Uterus (tissue), 4 donors: ENCODE measurements around the gene RASGRF1. TPM values are rescaled to one million over a fixed set of nuclear protein-coding genes. Genes with fewer than 3 reads are reported as not detected.

Experiments
- DNase-seq, 2 donors: peaks; one replicate each; pipeline ENCODE4 v3.0.0-alpha.2; 2019 to 2020
- H3K27ac ChIP-seq, 2 donors: fragments of 200-600 bp; sonication (generic); 1 replicate in 1 of 2; 2 replicates in 1 of 2; pipeline ENCODE4 v1.5.1; 2016 to 2018
- H3K27me3 ChIP-seq, 2 donors: fragments of 200-600 bp; sonication (generic); one replicate each; pipeline ENCODE4 v1.5.1; 2018 to 2019; ENCODE audit warnings: control low read depth in 1 of 2
- H3K36me3 ChIP-seq, 2 donors: fragments of 200-600 bp; sonication (generic); one replicate each; pipeline ENCODE4 v1.5.1; 2019; ENCODE audit warnings: control low read depth in 1 of 2
- H3K4me1 ChIP-seq, 2 donors: fragments of 200-600 bp; sonication (generic); one replicate each; pipeline ENCODE4 v1.5.1; 2018 to 2019; ENCODE audit warnings: control low read depth in 1 of 2
- H3K4me3 ChIP-seq, 2 donors: fragments of 200-600 bp; sonication (generic); 1 replicate in 1 of 2; 2 replicates in 1 of 2; pipeline ENCODE4 v1.5.1; 2018 to 2019; ENCODE audit warnings: mild to moderate bottlenecking in 1 of 2
- H3K9me3 ChIP-seq, 2 donors: fragments of 200-600 bp; sonication (generic); one replicate each; pipeline ENCODE4 v1.5.1; 2019; ENCODE audit warnings: control low read depth in 1 of 2
- POLR2A ChIP-seq, 2 donors: fragments of 450-650 bp; IDR thresholded peaks; one replicate each; pipeline ENCODE4 v1.6.1; 2016; ENCODE audit warnings: antibody characterized with exemption in 2 of 2, mild to moderate bottlenecking in 1 of 2, moderate library complexity in 1 of 2
- intact Hi-C: fragments of 100-400 bp; cut with DNase I; formaldehyde crosslinking; loops from one replicate; pipeline ENCODE4 v1.15.1; 2023; ENCODE audit warnings: low total_unique reads
- total RNA-seq, 4 donors: library from RNA; depleted of rRNA in 3 of 4; stranded (reverse); fragments of >200 nt in 3 of 4; gene quantifications; one replicate each; pipeline versions ENCODE4 v1.1.0 to v1.2.4, GENCODE V29; 2014 to 2023
- TF ChIP-seq, protein P1 (sequence below), 4 experiments: fragments of 200-600 bp in 2 of 4; fragments of 450-650 bp in 2 of 4; sonication (generic) in 2 of 4; IDR thresholded peaks; one replicate each; pipeline ENCODE4 v1.5.1; 2016 to 2019; ENCODE audit warnings: antibody characterized with exemption in 4 of 4, mild to moderate bottlenecking in 2 of 4, moderate library complexity in 1 of 4
- donor health status: DM: yes; HTN: yes; CAD: no.

Gene RASGRF1
- total RNA-seq, 4 donors from 2014 or later, result 0.21 to 3.4 (median 1.8) TPM; not detected in 1

DNA sequence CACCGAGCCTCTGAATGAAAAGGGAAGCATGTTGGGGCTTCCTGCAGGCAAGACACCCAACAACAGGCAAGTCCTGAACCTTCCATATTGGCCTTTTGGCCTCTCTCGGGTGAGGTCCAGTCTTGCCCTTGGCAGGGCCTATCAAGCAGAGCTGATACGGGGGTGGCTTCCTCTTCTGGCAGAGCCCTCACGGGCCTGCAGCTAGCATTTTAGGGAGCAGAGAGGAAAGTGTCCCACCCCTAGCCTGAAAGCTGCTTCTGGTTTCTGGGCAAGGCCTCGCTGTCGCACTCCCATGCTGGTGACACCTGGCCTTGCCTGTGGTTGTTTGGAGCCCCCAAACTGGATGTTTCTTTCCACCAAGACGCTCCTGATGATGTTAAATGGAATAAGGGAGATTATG, 113.9 kb downstream of the RASGRF1 start:
- intact Hi-C loops, result no loop called here
- Histone ChIP-seq H3K4me3 (no peak overlapping the region), H3K36me3 (no peaks in the 10 kb centered on the region), H3K27me3 (no peaks in the 10 kb centered on the region), H3K27ac (no peak overlapping the region), H3K4me1 (no peaks in the 10 kb centered on the region), H3K9me3 (no peaks in the 10 kb centered on the region)
- no peak for DNase-seq
- TF ChIP-seq, protein P1, sequence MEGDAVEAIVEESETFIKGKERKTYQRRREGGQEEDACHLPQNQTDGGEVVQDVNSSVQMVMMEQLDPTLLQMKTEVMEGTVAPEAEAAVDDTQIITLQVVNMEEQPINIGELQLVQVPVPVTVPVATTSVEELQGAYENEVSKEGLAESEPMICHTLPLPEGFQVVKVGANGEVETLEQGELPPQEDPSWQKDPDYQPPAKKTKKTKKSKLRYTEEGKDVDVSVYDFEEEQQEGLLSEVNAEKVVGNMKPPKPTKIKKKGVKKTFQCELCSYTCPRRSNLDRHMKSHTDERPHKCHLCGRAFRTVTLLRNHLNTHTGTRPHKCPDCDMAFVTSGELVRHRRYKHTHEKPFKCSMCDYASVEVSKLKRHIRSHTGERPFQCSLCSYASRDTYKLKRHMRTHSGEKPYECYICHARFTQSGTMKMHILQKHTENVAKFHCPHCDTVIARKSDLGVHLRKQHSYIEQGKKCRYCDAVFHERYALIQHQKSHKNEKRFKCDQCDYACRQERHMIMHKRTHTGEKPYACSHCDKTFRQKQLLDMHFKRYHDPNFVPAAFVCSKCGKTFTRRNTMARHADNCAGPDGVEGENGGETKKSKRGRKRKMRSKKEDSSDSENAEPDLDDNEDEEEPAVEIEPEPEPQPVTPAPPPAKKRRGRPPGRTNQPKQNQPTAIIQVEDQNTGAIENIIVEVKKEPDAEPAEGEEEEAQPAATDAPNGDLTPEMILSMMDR (IDR thresholded peaks at IDR 0.05), result no peak
- TF ChIP-seq POLR2A (IDR thresholded peaks at IDR 0.05), result no peak

DNA sequence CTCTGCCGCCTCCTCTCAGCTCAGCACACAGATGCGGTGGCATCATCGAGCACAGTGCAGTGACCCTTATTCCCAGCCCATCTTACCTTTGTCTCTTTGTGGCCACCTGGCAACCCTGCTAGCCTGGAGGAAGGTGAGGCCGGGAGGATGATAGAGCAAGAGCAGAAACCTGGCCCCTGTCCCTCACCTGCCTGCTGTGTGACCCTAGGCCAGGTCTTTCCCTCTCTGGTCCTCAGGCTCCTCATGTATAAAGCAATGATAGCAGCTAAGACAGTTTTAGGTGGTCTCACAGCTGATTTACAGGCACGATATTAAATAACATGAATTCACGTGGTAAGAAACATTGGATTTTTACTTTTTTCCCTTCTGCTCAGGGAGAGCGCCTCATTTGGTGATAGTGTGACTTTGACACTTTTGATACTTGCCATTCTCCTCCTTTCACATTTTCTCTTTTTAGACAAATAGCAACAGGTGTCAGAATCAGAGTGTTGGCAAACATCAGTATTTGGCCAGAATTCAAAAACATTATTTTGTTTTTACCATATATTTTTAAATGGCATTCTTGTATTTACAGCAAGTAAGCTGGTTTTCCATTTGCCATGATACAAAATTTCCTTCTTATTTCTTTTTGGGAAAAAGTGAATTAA, 116.2 kb downstream of the RASGRF1 start:
- intact Hi-C loops, result no loop called here

DNA sequence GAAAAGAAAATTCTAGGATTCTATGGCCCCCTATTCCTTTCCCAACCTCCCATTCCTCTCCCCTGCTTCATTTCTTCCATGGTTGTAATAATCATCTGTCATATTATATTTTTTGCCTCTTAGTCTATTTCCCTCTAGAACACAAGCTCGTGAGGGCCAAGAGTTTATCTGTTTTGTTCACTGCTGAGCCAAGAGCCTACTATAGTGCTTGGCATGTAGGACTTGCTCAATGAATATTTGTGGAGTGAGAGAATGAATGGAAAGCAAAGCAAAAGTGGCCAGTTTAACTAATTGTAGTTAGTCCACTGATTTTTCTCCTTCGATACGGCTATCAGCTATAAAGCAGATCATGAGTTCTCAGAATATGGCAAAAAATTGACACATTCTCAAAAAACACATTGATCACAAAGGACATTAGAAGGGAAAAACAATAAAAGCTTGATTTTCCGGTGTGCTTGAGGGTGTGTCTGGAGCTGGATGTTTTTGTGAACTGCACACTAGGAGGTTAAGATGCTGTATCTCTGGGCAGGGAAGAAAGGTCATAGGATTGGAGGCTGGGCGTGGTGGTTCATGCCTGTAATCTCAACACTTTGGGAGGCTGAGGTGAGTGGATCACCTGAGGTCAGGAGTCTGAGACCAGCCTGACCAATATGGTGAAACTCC, 120.8 kb downstream of the RASGRF1 start:
- intact Hi-C loops, result no loop called here
- Histone ChIP-seq H3K27me3 (no peaks in the 10 kb centered on the region), H3K27ac (no peak overlapping the region), H3K4me3 (no peak overlapping the region), H3K4me1 (no peaks in the 10 kb centered on the region), H3K9me3 (no peaks in the 10 kb centered on the region), H3K36me3 (no peaks in the 10 kb centered on the region)
- no peak for DNase-seq
- no peak for TF ChIP-seq POLR2A (IDR thresholded peaks at IDR 0.05)
- TF ChIP-seq, protein P1 (IDR thresholded peaks at IDR 0.05), result no peak

More for the DNA sequence above, 116.2 kb downstream of the RASGRF1 start:
- H3K36me3 ChIP-seq, result no peaks in the 10 kb centered on the region
- no peak overlapping the region for H3K27ac ChIP-seq
- H3K27me3 ChIP-seq, result no peaks in the 10 kb centered on the region
- H3K4me1 ChIP-seq, result no peaks in the 10 kb centered on the region
- DNase-seq, result no peak
- TF ChIP-seq, protein P1 (IDR thresholded peaks at IDR 0.05), result no peak
- TF ChIP-seq POLR2A (IDR thresholded peaks at IDR 0.05), result no peak
- H3K9me3 ChIP-seq, result no peaks in the 10 kb centered on the region
- H3K4me3 ChIP-seq, result no peak overlapping the region

DNA sequence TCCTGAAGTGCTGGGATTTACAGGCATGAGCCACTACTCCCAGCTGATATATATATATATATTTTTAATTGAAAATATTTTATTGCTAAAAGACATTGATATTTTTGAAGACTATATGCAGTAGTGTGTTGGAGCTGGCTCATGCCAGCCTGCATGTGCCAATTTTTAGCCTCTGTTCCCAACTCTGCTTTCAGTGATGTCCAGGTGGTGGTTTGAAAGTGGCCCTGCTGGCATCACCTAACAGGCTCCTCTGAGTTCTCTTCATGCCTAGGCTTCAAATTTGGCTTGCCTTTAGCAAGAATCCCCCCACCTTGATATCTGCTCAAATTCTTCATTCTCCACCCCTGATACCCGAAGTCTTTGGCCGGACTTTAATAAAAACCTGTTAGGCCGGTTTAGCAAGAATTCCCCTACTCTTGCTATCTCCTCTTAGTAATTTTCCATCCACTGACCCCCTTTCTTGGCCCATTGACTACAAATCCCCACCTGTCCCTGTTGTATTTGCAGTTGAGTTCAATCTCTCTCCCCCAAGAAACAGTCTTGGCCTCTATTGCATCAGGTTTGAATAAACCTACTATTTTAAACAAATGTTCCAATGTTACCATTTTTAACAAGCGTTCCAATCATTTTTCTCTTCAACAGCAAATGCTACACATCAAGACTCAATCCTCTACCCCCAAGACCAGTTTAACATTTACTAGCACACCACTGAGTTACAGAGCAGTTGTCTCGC, 121.9 kb downstream of the RASGRF1 start:
- Histone ChIP-seq H3K36me3 (no peaks in the 10 kb centered on the region), H3K4me1 (no peaks in the 10 kb centered on the region), H3K4me3 (no peak overlapping the region), H3K27me3 (no peaks in the 10 kb centered on the region), H3K27ac (no peak overlapping the region), H3K9me3 (no peaks in the 10 kb centered on the region)
- no peak for DNase-seq
- TF ChIP-seq, protein P1 (IDR thresholded peaks at IDR 0.05), result no peak
- intact Hi-C loops, result no loop called here

DNA sequence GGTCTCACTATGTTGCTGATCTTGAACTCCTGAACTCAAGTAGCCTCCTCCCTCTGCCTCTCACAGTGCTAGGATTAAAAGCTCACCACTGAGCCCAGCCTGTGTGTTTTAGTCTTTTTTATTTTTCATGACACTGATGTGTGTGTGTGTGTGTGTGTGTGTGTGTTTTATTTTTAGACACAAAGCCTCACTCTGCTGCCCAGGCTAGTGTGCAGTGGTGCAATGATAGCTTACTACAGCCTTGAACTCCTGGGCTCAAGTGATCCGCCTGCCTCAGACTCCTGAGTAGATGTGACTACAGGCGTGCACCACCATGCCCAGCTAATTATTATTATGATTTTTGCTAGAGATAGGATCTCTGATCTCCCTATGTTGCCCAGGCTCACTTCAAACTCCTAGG, 122.5 kb downstream of the RASGRF1 start:
- TF ChIP-seq, protein P1 (IDR thresholded peaks at IDR 0.05), result no peak
- no peak for TF ChIP-seq POLR2A (IDR thresholded peaks at IDR 0.05)
- H3K4me3 ChIP-seq, result no peak overlapping the region
- H3K4me1 ChIP-seq, result no peaks in the 10 kb centered on the region
- H3K27ac ChIP-seq, result no peak overlapping the region
- no peaks in the 10 kb centered on the region for H3K27me3 ChIP-seq
- no peaks in the 10 kb centered on the region for H3K9me3 ChIP-seq
- intact Hi-C loops, result no loop called here
- no peak for DNase-seq
- H3K36me3 ChIP-seq, result no peaks in the 10 kb centered on the region
